Measurements from ENCODE around the gene CXCL17.

DNA sequence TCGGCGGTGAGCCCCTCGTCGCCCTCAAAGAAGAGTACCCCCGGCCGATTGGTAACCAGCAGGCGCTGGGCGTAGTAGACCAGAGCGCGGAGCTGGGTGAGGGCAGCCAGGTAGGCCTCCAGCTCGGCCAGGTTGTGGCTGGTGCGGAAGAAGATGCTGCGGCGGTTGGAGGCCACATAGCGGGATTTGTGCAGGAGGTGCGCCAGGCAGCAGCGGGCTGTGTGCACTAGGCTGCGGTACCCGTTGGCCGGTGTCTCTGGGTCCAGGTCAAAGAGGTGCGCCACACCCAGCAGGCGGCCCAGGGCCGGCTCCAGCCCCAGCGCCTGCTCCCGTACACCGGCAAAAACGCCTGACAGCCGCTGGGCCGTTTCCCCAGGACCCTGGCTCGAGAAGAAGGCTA, 32.4 kb downstream of the CXCL17 start:
- TF ChIP-seq POLR2A (IDR thresholded peaks at IDR 0.05), result no peak
- TF ChIP-seq, protein P1, sequence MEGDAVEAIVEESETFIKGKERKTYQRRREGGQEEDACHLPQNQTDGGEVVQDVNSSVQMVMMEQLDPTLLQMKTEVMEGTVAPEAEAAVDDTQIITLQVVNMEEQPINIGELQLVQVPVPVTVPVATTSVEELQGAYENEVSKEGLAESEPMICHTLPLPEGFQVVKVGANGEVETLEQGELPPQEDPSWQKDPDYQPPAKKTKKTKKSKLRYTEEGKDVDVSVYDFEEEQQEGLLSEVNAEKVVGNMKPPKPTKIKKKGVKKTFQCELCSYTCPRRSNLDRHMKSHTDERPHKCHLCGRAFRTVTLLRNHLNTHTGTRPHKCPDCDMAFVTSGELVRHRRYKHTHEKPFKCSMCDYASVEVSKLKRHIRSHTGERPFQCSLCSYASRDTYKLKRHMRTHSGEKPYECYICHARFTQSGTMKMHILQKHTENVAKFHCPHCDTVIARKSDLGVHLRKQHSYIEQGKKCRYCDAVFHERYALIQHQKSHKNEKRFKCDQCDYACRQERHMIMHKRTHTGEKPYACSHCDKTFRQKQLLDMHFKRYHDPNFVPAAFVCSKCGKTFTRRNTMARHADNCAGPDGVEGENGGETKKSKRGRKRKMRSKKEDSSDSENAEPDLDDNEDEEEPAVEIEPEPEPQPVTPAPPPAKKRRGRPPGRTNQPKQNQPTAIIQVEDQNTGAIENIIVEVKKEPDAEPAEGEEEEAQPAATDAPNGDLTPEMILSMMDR (IDR thresholded peaks at IDR 0.05), result no peak
